Inflammatory macrophage (primary cell): ENCODE measurements around the gene CWH43.
"Not testable (repeated sequence)": the region's sequence is repeated elsewhere in the genome, so short reads cannot be mapped to it uniquely, and the experiment has no call there.

Experiments
- DNase-seq, 2 donors: peaks; one replicate each; pipeline ENCODE4 v3.0.0-alpha.2; 2020 to 2022

Gene CWH43

DNA sequence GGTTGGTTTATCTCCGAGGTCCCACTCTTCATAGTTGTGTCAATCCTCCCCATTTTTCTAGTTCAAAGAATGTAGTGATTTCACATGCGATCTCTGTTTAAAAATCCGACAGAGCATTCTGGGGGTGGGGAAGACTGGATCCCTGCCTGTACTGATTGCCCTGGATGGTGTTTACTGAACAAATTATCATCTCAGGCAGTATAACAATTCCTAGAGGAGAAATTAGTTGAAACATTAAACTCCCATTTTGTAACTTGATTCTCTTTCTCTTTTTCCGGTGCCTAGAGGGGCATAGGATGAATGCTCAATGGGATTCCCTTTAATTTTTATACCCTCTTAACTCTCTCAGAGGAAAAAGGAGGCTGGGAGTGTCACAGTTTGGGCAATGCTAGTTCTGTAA, 10.0 kb upstream of the CWH43 start:
- no peak for DNase-seq

DNA sequence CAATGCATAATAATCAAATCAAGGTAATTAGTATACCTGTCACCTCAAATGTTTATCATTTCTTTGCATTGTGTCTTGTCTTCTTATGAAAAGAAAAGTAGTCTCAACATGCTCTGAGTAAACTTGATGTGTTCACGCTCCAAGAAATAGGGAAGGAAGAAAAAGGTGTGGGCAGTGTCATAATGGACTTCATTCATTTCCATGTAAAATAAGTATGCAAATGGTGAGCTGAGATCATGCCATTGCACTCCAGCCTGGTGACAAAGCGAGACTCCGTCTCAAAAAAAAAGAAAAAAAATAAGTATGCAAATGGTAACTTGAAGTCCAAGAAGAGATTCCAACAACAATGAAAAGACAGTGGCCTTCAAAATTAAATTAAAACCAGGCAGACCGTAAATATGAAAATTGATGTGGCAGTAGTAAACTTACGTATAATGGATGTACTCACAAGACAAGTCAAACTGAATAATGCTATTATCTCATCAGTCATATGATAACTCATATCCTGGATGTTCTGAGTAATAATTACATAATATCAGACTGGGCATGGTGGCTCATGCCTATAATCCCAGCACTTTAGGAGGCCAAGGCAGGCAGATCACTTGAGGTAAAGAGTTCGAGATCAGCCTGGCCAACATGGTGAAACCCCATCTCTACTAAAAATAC, 6.0 kb upstream of the CWH43 start:
- no peak for DNase-seq

DNA sequence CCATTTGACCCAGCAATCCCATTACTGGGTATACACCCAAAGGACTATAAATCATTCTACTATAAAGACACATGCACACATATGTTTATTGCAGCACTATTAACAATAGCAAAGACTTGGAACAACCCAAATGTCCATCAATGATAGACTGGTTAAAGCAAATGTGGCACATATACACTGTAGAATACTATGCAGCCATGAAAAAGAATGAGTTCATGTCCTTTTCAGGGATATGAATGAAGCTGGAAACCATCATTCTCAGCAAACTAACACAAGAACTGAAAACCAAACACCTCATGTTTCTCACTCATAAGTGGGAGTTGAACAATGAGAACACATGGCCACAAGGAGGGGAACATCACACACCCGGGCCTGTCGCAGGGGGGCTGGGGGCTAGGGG, 2.1 kb upstream of the CWH43 start:
- not testable (repeated sequence) for DNase-seq

DNA sequence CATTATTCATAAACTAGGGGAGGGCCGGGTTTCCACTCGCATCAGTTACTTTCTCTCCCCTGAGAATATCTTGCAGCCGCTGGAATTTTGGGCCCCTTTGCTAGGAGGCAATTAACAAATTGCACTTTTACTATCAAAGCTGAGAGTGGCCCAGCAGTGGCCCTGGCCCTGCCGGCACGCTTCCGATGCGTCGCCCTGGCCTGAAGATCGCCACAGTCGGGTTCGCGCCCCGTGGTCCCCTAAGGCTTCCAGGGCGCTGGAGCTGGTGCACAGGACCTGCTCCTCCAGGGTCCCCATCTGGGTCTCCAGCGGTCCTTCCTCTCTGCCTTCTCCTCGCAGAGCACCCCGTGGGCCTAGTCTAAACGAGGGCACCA, 486 bp upstream of the CWH43 start:
- no peak for DNase-seq

DNA sequence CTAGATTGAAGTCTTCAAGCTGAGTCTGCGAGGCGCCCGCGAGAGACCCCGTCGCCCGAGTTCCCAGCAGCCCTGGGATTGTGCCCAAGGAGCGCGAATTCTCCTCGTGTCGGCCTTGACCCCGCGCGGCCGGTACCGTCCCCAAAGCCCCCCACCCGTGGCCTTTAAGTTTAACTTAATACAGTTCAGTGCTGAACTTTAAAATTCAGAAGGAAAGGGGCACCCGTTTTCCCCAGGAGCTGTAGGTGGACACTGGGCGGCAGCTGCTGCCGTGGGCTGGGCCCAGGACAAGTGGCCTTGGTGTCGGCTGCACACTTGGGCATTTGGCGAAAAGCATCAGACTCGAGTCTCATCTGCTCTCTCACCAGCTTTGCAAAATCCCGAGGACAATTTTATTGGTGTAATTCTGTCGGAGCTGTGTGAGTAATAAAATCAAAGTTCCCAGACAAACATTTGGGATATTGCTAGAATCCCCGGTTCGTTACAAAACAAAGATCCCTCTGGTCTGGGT, 634 bp downstream of the CWH43 start:
- DNase-seq = no peak

DNA sequence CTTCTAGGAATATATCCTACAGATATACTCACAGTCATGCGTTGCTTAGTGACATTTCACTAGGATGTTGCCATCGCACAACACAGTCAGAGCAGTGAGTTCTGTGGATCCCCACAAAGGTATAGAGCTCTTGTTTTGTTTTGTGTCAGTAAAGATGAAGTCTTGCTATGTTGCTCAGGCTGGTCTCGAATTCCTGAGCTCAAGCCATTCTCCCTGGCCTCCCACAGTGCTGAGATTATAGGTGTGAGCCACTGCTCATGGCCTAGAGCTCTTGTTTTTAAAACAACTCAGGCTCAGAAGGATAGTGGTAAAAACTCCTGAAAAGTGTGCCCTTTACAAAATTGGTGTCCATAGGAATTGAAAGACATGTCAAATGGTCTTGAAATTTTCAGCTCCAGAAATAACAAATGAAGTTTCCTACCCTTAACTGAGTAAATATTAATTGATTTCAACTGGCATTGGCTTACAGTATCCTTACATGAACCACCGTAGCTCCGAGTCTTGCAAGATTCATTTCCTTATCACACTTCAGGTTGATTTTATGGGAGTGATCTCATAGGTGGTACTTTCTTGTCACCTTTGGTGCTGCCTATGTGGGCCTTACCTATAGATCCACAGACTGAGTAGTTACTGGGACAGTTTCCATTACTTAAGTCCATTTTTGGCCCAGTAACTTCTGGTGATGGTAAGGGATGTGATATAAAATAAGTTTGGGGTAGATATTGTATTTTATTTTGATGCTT, 3.6 kb downstream of the CWH43 start:
- no peak for DNase-seq

DNA sequence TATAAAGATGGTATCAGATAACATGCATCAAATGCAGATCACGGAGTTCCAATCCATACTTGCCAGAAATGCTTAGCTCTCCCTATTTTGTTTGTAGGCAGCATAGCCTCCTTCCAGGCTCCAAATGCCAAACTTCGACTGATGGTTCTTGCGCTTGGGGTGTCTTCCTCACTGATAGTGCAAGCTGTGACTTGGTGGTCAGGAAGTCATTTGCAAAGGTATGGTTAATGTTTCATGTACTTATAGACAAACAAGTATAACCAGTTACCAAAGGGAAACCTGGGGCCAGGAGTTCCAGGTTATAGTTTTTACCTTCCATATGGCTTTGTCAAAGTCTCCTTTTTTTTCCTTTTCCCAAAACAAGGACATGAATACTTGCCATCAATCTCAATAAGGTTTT, 5.3 kb downstream of the CWH43 start:
- DNase-seq = no peak

DNA sequence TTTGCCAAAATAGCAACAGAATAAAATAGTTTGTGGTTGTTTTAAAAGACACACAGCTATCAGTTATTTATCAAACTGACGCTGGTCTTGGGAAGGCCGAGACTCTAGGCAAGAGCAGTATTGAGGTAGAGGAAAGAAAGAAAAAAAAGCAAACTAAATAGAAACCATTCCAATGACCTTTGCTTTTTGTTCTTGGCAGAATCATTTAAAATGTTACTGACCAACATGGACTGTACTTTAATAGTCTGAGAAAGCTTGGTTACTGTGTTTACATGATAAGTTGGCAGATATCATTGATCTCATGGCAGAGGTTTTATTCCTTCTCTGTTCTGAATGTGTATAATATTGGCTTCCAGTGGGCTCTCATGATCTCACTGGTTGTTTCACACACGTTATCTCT, 11.9 kb downstream of the CWH43 start:
- no peak for DNase-seq

DNA sequence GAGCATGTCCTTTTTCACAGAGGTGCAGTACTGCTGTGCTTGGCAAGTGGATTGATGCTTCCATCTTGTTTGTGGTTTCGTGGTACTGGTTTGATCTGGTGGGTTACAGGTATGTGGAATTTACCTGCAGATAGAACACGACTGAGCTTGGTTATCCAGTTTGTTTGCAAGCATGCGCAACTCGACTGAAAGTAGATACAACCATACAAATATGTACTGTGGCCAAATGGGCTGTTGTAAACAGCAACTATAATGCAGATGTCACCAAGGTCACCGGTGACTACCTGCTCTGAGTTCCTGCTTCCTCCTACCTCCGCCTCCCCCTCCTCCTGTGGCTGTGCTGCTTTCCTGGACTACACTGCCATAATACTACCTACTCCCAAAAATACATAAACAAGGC, 12.4 kb downstream of the CWH43 start:
- DNase-seq = no peak

DNA sequence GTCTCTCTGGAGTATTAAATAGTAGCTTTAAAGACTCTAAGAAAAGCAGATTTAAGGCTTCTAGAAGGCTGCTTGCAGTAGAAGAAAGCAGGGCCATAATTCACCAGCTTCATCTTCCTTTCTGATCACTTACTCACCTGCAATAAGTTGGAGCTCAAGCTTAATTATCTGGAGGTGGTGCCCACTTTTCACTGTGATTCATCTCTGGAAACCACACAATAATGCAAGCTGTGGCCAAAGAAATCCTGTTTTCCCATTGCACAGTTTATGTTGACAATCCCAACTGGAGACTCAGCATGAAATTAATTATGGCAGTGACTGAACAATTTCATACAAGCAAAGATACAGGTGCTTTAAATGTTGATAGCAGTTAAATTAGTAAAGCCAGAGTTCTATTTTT, 14.7 kb downstream of the CWH43 start:
- no peak for DNase-seq

DNA sequence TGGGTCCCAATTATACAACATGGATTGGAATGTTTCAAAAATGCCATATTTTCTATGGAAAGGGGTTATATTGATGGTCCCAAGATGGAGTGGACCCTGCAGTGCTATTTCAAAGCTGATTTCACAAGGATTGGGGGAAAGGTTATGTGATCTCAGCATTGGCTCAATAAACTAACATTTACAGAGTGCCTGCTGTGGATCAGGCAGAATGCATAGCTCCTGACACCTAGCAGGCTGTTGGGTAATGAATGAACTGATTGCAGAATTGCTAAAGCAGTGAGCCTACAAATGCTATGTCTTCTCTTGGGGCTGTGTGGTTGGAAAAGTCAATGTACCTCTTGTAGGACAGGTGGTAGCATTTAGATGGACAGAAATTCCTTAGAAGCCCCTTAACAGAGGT, 16.9 kb downstream of the CWH43 start:
- no peak for DNase-seq

DNA sequence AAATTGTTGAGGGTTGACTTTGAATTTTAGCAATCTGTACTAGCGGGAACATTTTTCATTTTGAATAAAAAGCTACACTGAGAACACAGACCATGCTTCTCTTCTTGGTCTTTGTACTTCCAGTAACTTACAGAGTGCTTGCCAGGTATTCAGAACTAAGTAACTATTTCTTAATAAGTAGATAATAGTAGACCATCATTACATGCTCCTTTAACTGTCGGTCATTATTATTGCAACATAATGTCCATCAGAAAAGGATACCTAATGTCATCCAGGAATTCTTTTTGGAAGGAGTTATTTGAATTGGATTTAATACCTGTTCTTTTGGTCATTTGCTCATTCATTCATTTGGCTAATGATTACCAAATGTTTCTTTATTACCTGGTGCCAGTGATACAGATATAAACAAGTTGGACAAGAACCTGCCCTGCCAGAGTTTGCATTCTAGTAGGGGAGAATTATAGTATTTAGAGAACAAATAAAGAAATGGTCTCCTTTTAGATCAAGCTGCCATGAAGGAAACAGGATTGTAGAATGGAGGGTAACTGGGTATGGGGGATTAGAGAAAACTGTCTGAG, 32.7 kb downstream of the CWH43 start:
- DNase-seq = no peak

DNA sequence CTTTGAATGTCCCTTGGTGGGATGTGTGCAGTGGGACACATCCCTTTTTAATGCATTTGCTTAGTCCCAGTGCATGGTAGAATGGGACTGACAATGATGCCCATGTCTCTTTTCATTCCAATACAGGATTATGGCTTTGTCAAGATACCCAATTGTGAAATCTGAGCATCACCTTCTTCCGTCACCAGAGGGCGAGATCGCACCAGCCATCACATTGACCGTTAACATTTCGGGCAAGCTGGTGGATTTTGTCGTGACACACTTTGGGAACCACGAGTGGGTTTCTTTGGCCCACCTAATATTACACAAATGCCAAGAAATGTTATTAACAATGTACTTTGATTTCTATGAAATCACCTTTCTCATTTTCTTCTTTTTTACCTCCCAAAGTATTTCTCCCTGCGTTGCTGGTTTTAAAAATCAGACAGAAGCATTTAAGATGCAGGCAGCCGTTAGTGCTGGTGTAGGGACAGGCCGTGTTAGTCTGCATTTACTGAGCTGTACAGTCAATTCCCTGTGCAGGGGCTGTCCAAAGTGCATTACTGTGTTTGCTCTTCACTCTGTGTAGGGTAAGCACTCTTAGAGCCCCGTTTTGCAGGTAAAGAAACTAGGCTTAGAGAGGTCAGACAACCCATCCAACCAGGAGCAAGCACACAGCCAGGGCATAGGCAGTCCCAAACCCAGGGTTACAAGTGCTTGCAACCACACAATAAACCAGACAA, 46.5 kb downstream of the CWH43 start:
- DNase-seq = no peak

DNA sequence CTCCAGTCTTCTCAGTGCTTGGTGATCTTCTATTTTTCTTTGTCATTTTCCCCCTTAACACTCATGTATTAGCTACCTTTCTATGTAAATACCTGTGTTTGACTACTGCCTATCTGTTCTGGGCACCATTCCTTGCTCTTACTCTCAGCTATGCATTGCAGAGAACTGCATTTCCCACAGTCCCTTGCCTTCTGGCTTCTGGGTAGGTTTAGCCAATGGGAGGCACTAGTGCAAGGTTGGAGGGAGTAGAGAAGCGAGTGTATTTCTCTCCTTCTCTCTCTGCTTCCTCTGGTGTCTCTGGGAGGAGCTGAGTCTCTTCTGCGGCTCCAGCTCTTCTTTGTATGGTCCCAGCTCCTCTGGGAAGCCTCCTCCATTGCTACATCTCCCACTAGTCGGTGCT, 50.5 kb downstream of the CWH43 start:
- no peak for DNase-seq

DNA sequence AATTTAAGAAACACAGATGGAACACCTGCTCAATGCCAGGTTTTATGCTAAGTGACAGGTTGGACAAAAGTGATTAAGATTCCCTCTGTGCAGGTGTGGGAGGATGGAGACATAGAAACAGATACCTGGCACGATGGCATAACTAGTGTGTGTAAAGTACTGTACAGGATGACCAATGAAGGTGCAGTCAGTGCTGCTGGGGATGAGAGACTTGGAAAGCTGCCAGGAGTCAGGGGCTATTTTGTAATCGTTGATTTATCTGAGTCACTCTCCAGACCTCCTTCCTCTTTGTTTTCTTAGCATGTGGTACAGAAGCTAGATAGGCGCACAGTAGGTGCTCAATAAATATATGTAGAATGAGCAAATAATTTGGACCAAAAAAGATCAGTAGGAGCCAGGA, 58.2 kb downstream of the CWH43 start:
- DNase-seq = no peak

DNA sequence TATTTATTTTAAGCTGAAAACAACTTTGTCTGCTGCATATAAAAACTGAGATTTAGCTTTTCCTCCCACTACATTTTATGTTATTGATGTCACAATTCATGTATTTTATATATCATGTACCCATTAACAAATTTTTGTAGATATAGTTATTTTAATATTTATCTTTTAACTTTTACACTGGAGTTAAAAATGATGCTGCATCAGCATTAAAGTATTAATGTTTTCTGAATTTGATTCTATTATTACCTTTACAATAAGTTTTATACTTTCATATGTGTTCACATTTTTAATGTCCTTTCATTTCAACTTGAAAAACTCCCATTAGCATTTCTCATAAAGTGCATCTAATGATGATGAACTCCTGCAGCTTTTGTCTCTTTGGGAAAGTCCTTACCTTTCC, 72.2 kb downstream of the CWH43 start:
- DNase-seq = no peak

DNA sequence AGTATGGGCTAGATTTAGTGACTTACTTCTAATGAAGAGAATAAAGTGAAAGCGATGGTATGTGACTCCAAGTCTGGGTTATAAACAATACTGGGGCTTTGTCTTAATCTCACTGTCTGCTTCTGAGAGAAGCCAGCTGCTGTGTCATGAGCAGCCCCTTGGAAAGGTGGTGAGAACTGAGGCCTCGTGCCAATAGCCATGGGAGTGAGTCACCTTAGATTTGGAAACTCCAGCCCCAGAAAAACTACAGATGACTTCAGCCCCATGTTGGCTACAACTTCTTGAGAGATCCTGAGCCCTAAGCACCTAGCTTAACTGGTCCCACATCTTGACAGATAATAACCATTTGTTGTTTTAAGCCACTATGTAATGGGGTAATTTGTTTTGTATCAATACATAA, 77.6 kb downstream of the CWH43 start:
- no peak for DNase-seq

DNA sequence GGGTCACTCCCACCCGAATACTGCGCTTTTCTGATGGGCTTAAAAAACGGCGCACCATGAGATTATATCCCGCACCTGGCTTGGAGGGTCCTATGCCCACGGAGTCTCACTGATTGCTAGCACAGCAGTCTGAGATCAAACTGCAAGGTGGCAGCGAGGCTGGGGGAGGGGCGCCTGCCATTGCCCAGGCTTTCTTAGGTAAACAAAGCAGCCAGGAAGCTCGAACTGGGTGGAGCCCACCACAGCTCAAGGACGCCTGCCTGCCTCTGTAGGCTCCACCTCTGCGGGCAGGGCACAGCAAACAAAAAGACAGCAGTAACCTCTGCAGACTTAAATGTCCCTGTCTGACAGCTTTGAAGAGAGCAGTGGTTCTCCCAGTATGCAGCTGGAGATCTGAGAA, 86.1 kb downstream of the CWH43 start:
- not testable (repeated sequence) for DNase-seq

DNA sequence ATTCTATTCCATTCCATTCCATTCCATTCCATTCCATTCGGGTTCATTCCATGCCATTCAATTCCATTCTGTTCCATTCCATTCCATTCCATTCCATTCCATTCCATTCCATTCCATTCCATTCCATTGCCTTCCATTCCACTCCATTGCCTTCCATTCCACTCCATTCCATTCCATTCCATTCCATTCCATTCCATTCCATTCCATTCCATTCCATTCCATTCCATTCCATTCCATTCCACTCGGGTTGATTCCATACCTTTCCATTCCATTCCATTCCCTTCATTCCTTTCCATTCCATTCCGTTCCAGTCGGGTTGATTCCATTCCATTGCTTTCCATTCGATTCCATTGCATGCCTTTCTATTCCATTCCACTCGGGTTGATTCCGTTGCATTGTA, 105.8 kb downstream of the CWH43 start:
- DNase-seq = not testable (repeated sequence)

DNA sequence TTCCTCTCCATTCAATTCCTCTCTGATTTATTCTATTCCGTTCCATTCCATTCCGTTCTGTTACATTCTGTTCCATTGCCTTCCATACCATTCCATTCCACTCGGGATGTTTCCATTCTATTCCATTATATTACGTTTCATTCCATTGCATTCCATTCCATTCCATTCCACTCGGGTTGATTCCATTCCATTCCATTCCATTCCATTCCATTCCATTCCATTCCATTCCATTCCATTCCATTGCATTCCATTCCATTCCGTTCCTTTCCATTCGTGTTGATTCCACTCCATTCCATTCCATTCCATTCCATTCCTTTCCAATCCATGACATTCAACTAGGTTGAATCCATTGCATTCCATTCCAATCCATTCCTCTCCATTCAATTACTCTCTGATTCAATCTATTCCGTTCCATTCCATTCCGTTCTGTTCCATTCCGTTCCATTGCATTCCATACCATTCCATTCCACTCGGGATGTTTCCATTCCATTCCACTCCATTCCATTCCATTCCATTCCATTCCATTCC, 106.6 kb downstream of the CWH43 start:
- not testable (repeated sequence) for DNase-seq

DNA sequence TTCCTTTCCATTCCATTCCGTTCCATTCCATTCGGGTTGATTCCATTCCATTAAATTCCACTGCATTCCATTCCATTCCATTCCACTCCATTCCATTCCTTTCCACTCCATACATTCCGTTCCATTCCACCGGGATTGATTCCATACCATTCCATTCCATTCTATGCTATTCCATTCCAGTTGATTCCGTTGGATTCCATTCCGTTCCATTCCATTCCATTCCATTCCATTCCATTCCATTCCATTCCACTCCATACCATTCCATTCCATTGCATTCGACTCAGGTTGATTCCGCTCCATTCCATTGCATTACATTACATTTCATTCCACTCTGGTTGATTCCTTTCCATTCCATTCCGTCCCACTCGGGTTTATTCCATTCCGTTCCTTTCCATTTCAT, 110.1 kb downstream of the CWH43 start:
- DNase-seq = not testable (repeated sequence)

DNA sequence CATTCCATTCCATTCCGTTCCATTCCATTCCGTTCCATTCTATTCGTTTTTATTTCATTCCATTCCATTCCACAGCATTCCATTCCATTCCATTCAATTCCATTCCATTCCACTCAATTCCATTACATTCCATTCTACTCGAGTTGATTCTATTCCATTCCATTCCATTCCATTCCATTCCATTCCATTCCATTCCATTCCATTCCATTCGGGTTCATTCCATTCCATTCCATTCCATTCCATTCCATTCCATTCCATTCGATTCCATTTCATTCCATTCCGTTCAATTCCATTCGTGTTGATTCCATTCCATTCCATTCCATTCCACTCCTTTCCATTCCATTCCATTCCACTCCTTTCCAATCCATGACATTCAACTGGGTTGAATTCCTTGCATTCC, 110.6 kb downstream of the CWH43 start:
- not testable (repeated sequence) for DNase-seq

DNA sequence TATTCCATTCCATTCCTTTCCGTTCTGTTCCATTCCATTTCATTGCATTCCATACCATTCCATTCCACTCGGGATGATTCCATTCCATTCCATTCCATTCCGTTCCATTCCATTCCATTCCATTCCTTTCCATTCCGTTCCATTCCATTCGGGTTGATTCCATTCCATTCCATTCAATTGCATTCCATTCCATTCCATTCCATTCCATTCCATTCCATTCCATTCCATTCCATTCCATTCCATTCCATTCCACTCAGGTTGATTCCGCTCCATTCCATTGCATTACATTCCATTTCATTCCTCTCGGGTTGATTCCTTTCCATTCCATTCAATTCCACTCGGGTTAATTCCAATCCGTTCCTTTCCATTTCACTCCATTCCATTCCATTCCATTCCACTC, 111.0 kb downstream of the CWH43 start:
- DNase-seq = not testable (repeated sequence)
